ENCODE measurements around the gene LRPPRC. TPM values are rescaled to one million over a fixed set of nuclear protein-coding genes. Genes with fewer than 3 reads are reported as not detected.
A peak's percentile ranks its signal among the peaks of the same experiment; 100 is the strongest.

LRPPRC gene
- total and polyA plus RNA-seq, 9 of the 15 experiments (the other 6 are each of a cell fraction or from before 2014, with no cell fraction given) = 41.5 to 214 (median 138) TPM

- peak; percentile 52; the same call in 1 of the 2 replicates for TF ChIP-seq MTA2 (IDR thresholded peaks at IDR 0.05; ENCODE audit: low read depth)
- TF ChIP-seq ZKSCAN8 (CRISPR knock-in tag; IDR thresholded peaks at IDR 0.05) = no peak
- TF ChIP-seq ZKSCAN3 (CRISPR knock-in tag; IDR thresholded peaks at IDR 0.05) = no peak
- peak; percentile 96 for TF ChIP-seq NR2C2 (CRISPR knock-in tag; IDR thresholded peaks at IDR 0.05)
- TF ChIP-seq NR2C2 (tag; IDR thresholded peaks at IDR 0.05) = peak; percentile 99
- TF ChIP-seq NR3C1 (CRISPR knock-in tag; IDR thresholded peaks at IDR 0.05) = peak; percentile 95
- peak; percentile 76 for TF ChIP-seq NEUROD1 (IDR thresholded peaks at IDR 0.05; ENCODE audit: borderline replicate concordance, low read depth, low read length, partially characterized antibody)
- TF ChIP-seq, protein P1, sequence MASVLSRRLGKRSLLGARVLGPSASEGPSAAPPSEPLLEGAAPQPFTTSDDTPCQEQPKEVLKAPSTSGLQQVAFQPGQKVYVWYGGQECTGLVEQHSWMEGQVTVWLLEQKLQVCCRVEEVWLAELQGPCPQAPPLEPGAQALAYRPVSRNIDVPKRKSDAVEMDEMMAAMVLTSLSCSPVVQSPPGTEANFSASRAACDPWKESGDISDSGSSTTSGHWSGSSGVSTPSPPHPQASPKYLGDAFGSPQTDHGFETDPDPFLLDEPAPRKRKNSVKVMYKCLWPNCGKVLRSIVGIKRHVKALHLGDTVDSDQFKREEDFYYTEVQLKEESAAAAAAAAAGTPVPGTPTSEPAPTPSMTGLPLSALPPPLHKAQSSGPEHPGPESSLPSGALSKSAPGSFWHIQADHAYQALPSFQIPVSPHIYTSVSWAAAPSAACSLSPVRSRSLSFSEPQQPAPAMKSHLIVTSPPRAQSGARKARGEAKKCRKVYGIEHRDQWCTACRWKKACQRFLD (CRISPR knock-in tag; IDR thresholded peaks at IDR 0.05) = no peak
- no peak for TF ChIP-seq ZNF133 (CRISPR knock-in tag; IDR thresholded peaks at IDR 0.05)
- no peak for TF ChIP-seq ZNF224 (CRISPR knock-in tag; IDR thresholded peaks at IDR 0.05)
- peak; percentile 88 for TF ChIP-seq SAP30 (IDR thresholded peaks at IDR 0.05; ENCODE audit: borderline replicate concordance, insufficient read depth, low read depth, low read length, poor library complexity, severe bottlenecking)
- TF ChIP-seq MGA (IDR thresholded peaks at IDR 0.05) = peak; percentile 44; the same call in 1 of the 2 replicates
- peak; percentile 94 for TF ChIP-seq JUND (IDR thresholded peaks at IDR 0.05; ENCODE audit: borderline replicate concordance, low read depth, low read length)
- no peak; the same call in 2 of the 3 replicates for TF ChIP-seq JUND (tag; IDR thresholded peaks at IDR 0.05; ENCODE audit: borderline replicate concordance, low read depth, low read length)
- peak; percentile 96 for TF ChIP-seq KDM5B (IDR thresholded peaks at IDR 0.05; ENCODE audit: insufficient replicate concordance, low read depth, low read length)
Measured at GRCh38 chr2:43995733-43996533, at the start of gene LRPPRC (continued).

All from K562 (cell line).